ENCODE measurements around the gene EXOC3L1.

The EXOC3L1 gene

DNA sequence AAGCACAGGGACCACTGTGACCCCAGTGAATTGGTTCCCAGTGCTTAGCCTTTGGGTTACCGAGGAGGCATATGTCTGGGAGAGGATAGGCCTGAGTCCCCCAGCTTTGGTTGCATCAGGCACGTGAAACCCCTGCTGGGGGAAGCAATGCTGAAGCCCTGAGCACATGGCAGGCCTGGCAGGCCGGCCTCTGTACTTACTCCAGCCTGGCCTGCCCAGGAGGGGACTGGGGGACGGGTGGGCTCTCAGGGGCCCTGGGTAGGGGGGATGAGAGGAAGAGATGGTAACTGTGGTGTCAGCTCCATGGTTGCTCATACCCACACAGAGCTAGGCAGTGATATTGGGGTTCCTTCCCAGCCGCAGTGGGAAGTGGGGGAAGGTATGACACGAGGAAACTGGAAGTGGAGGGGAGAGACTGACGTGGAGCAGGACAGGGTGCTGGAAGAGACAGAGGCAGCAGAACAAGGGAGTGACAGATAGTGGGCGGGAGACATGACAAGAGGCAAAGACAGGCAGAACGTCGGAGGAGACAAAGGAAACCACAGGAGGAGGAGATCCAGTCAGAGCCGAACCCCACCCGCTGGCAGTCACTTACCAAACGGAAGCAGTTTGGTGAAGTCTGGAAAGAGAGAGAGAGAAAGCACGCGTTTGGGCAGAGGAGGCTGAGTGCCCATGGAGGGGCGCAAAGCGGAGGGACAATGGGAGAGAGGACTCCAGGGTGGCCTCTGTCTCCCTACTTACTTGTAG is 46.1 kb upstream of the EXOC3L1 start:
- no peak for TF ChIP-seq TEAD4 (IDR thresholded peaks at IDR 0.05)
- TF ChIP-seq CREB1 (IDR thresholded peaks at IDR 0.05; ENCODE audit: low read depth), result no peak
- no peak for TF ChIP-seq EGR1 (IDR thresholded peaks at IDR 0.05)
- no peak for TF ChIP-seq EP300 (IDR thresholded peaks at IDR 0.05; ENCODE audit: borderline replicate concordance)

- TF ChIP-seq RAD21 (IDR thresholded peaks at IDR 0.05; ENCODE audit: low read depth), result no peak
- no peak for TF ChIP-seq EGR1 (IDR thresholded peaks at IDR 0.05)
- TF ChIP-seq TEAD4 (IDR thresholded peaks at IDR 0.05), result no peak
- no peak for TF ChIP-seq ZBTB7A (IDR thresholded peaks at IDR 0.05; ENCODE audit: low read depth)
Observed at GRCh38 chr16:67234180-67234597, 44.3 kb upstream of the EXOC3L1 start.

GRCh38 chr16:67233596-67233995 is 43.7 kb upstream of the EXOC3L1 start:
- no peak for TF ChIP-seq ZBTB7A (IDR thresholded peaks at IDR 0.05; ENCODE audit: low read depth)
- no peak for TF ChIP-seq RAD21 (IDR thresholded peaks at IDR 0.05; ENCODE audit: low read depth)
- TF ChIP-seq REST (IDR thresholded peaks at IDR 0.05; ENCODE audit: low read depth), result no peak
- TF ChIP-seq TCF12 (IDR thresholded peaks at IDR 0.05; ENCODE audit: low read depth), result no peak
- no peak for TF ChIP-seq EGR1 (IDR thresholded peaks at IDR 0.05)

DNA sequence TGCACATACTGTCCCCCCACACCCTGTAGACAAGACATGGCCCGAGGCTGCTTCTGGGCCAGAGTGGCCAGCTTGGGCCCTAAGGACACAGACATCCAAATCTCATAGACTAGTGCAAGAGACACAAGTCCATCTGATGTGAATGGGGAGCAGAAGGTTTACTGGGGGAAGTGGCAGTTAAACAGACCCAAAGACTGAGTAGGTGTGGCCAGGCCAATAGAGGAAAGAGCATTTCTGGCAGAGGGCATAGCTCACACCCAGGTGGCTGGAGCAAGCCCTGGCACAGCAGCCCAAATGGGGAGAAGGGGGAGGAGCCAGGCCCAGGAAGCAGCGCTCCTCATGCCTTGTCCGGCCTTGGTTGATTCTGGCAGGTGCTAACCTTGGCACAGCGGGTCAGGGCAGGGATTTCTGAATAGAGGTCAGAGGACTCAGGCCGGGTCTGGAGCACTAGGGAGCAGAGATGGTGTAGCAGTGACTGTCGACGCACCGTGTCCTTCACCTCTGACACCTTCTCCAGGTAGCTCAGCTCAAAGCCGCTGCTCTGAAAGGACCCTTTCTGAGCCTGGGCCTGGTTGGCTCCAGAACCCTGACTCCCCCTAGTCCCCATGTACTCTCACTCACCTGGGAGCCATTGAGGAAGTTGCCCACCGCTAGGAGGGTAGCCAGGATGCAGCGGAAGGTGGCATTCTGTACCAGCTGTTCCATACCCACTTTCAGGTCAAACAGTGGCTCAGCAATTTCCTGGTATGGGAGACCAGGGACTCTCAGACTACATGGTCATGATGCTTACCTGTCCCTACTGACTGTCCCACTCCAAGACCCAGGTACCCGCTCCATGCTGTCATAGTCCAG is 41.1 kb upstream of the EXOC3L1 start:
- TF ChIP-seq EGR1 (IDR thresholded peaks at IDR 0.05), result no peak
- TF ChIP-seq, protein P1, sequence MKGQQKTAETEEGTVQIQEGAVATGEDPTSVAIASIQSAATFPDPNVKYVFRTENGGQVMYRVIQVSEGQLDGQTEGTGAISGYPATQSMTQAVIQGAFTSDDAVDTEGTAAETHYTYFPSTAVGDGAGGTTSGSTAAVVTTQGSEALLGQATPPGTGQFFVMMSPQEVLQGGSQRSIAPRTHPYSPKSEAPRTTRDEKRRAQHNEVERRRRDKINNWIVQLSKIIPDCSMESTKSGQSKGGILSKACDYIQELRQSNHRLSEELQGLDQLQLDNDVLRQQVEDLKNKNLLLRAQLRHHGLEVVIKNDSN (IDR thresholded peaks at IDR 0.05), result no peak
- no peak for TF ChIP-seq EP300 (IDR thresholded peaks at IDR 0.05; ENCODE audit: borderline replicate concordance)
- no peak for TF ChIP-seq REST (IDR thresholded peaks at IDR 0.05; ENCODE audit: low read depth)
- TF ChIP-seq TEAD4 (IDR thresholded peaks at IDR 0.05), result no peak
- TF ChIP-seq CREB1 (IDR thresholded peaks at IDR 0.05; ENCODE audit: low read depth), result no peak
- TF ChIP-seq FOXM1 (IDR thresholded peaks at IDR 0.05; ENCODE audit: borderline replicate concordance, low read depth), result no peak
- no peak for TF ChIP-seq RAD21 (IDR thresholded peaks at IDR 0.05; ENCODE audit: low read depth)
- no peak for TF ChIP-seq NFIC (IDR thresholded peaks at IDR 0.05)
- no peak for TF ChIP-seq CEBPB (IDR thresholded peaks at IDR 0.05)
- TF ChIP-seq MAX (IDR thresholded peaks at IDR 0.05), result no peak
- no peak for TF ChIP-seq YY1 (IDR thresholded peaks at IDR 0.05; ENCODE audit: low read depth)
- no peak for TF ChIP-seq TCF12 (IDR thresholded peaks at IDR 0.05; ENCODE audit: low read depth)
- TF ChIP-seq TAF1 (IDR thresholded peaks at IDR 0.05; ENCODE audit: low read depth), result no peak
- TF ChIP-seq ZBTB7A (IDR thresholded peaks at IDR 0.05; ENCODE audit: low read depth), result no peak

- TF ChIP-seq ZBTB7A (IDR thresholded peaks at IDR 0.05; ENCODE audit: low read depth) (no peak), RAD21 (IDR thresholded peaks at IDR 0.05; ENCODE audit: low read depth) (no peak), MAX (IDR thresholded peaks at IDR 0.05) (no peak), EP300 (IDR thresholded peaks at IDR 0.05; ENCODE audit: borderline replicate concordance) (no peak), FOXM1 (IDR thresholded peaks at IDR 0.05; ENCODE audit: borderline replicate concordance, low read depth) (no peak), CEBPB (IDR thresholded peaks at IDR 0.05) (no peak), TCF12 (IDR thresholded peaks at IDR 0.05; ENCODE audit: low read depth) (no peak), TAF1 (IDR thresholded peaks at IDR 0.05; ENCODE audit: low read depth) (no peak), EGR1 (IDR thresholded peaks at IDR 0.05) (no peak), CREB1 (IDR thresholded peaks at IDR 0.05; ENCODE audit: low read depth) (no peak), NFIC (IDR thresholded peaks at IDR 0.05) (no peak), REST (IDR thresholded peaks at IDR 0.05; ENCODE audit: low read depth) (no peak)
- TF ChIP-seq, protein P1 (IDR thresholded peaks at IDR 0.05), result no peak
Observed at GRCh38 chr16:67229906-67230808, 40.2 kb upstream of the EXOC3L1 start.
